Effector CD8-positive, alpha-beta T cell (primary cell): ENCODE results near the gene GRB2.
A peak's percentile ranks its signal among the peaks of the same experiment; 100 is the strongest.
"Not testable (repeated sequence)": the region's sequence is repeated elsewhere in the genome, so short reads cannot be mapped to it uniquely, and the experiment has no call there.

ENCODE experiments used
- DNase-seq: peaks from one replicate; lab custom pipeline; 2025; lab: John Stamatoyannopoulos, UW

The GRB2 gene

GRCh38 chr17:75350706-75351105 is 54.8 kb downstream of the GRB2 start:
- no peak for DNase-seq

GRCh38 chr17:75350029-75350428 is 55.4 kb downstream of the GRB2 start:
- DNase-seq = no peak

- no peak for DNase-seq
Measured at GRCh38 chr17:75349589-75349988, 55.9 kb downstream of the GRB2 start.

- no peak for DNase-seq
Measured at GRCh38 chr17:75348386-75349012, 57.0 kb downstream of the GRB2 start.

GRCh38 chr17:75346906-75347305 is 58.6 kb downstream of the GRB2 start:
- no peak for DNase-seq

GRCh38 chr17:75346368-75346767 is 59.1 kb downstream of the GRB2 start:
- not testable (repeated sequence) for DNase-seq

- DNase-seq = peak; percentile 18
Measured at GRCh38 chr17:75345514-75346167, 59.8 kb downstream of the GRB2 start.

- DNase-seq = peak; percentile 7
Measured at GRCh38 chr17:75344666-75345065, 60.8 kb downstream of the GRB2 start.

- DNase-seq = no peak
Measured at GRCh38 chr17:75342996-75343395, 62.5 kb downstream of the GRB2 start.

- DNase-seq = no peak
Measured at GRCh38 chr17:75341784-75342486, 63.5 kb downstream of the GRB2 start.

GRCh38 chr17:75340631-75341030 is 64.8 kb downstream of the GRB2 start:
- no peak for DNase-seq

GRCh38 chr17:75339971-75340370 is 65.5 kb downstream of the GRB2 start:
- DNase-seq = no peak

- DNase-seq = no peak
Measured at GRCh38 chr17:75338335-75338734, 67.1 kb downstream of the GRB2 start.

- DNase-seq = no peak
Measured at GRCh38 chr17:75335315-75335714, 70.2 kb downstream of the GRB2 start.

GRCh38 chr17:75334723-75335122 is 70.8 kb downstream of the GRB2 start:
- no peak for DNase-seq

- no peak for DNase-seq
Measured at GRCh38 chr17:75331671-75332070, 73.8 kb downstream of the GRB2 start.

GRCh38 chr17:75327757-75328156 is 77.7 kb downstream of the GRB2 start:
- no peak for DNase-seq

- DNase-seq = no peak
Measured at GRCh38 chr17:75326226-75326848, 79.1 kb downstream of the GRB2 start.

- DNase-seq = no peak
Measured at GRCh38 chr17:75325827-75326225, 79.7 kb downstream of the GRB2 start.

- no peak for DNase-seq
Measured at GRCh38 chr17:75325348-75325747, 80.1 kb downstream of the GRB2 start.

- DNase-seq = no peak
Measured at GRCh38 chr17:75321506-75321905, 84.0 kb downstream of the GRB2 start.

- no peak for DNase-seq
Measured at GRCh38 chr17:75319904-75320691, 85.4 kb downstream of the GRB2 start.
